HG03457 (cell line): ENCODE data around the gene HEMK1.

ENCODE experiments used
- ATAC-seq: cut with Tn5 transposase; IDR thresholded peaks from one replicate; pipeline ENCODE4 v1.9.1; 2021; ENCODE audit warnings: moderate number of reproducible peaks; ENCODE audit not compliant: unreplicated experiment

HEMK1 gene

DNA sequence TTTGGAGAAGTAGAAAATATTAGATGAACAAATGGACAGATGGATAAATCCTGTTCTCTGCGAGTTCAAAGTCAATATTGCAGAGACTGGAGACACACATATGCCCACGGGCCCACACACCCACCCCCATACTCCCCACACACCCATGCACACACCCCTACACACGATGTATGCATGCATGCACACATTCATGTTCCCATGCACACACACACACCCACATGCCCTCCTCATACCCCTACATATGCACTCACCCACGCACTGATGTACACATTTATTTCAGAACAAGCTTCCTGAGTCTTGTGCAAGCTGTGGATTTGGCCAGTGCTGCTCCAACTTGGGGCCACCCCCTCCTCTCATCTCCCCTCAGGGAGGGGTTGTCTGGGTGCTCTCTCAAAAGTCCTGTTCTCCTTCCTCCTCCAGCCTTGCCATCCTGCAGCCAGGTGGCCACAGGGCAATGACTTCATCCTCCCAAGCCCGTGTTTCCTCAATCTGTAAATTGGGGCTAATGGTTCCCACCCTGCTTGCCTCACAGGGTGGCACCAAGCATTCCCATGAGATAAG is 64.0 kb downstream of the HEMK1 start:
- ATAC-seq, result no peak

- no peak for ATAC-seq
Observed at GRCh38 chr3:50635066-50635465, 65.7 kb downstream of the HEMK1 start.

GRCh38 chr3:50637011-50637410 is 67.7 kb downstream of the HEMK1 start:
- no peak for ATAC-seq

DNA sequence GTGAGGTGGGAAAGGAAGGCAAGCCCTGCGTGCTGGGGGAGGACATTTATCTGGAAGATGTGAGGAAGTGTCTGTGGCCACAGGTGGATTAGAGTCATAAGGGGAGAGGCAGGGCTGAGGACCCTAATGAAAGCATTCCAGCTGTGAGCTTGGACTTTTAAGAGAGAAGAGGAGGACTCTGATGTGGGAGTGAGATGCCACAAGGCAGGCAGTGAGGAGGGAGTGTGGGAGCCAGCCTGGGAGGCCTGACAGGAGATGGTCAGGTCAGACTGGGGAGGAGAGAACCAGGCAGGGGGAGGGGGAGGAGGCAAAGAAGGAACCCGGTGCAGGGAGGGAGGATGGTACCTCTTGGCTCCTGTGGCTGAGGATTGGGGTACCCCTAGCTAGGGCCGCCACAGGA is 68.6 kb downstream of the HEMK1 start:
- no peak for ATAC-seq

DNA sequence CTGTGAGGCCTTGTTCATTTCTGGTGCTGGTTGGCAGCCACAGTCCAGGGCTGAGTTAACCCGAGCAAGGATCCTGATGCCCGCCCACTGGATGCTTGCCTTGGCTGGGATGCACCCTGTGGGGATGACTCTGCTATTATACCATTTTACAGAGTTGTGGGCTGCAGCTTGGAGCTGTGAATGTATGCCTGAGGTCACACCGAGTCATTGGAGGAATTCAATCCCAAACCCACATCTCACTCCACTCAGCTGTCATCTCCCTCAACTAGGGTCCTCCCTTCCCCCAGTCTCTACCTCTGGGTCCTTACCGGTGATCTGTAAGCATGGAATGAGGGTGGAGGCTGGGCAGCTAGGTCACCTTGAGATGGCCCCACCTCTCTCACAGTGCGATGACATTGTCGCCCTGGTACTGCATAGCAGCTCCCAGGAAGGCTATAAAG is 69.8 kb downstream of the HEMK1 start:
- ATAC-seq, result no peak

DNA sequence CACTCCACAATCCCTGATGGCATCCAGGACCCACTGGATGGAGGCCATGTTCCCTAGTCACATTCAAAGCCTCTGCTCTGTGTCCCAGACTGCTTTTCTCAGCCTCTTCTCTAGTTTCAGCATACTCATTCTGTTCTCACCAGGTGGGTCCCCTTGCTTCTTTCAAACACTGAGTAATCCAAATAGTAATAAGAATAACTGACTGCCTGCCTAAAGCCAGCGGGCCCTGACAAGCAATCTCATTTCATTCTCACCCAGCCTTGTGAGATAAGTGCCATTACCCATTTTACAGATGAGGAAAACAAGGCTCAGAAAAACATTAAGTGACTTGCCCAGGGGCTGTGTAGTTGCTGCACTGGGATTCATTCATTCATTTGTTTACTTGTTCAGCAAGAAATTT is 73.1 kb downstream of the HEMK1 start:
- ATAC-seq, result no peak

DNA sequence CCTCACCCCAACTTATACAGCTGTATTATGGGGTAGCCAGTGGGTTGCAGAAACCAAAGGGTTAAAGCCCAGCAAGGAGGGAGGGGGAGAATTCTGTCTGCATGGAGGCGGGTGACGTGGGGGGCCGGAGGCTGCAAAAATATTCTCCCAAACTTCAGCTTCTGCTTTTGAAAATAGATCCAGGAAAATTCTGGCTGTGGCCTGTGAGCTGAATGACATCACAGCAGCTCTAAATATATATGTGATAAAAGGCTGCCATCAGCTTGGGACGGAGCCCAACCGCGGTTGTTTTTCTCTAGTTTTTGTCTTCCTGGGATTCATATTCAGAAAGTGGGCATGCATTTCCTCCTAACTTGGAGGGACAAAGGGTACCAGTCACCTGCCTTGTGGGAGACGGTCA is 75.2 kb downstream of the HEMK1 start:
- no peak for ATAC-seq

DNA sequence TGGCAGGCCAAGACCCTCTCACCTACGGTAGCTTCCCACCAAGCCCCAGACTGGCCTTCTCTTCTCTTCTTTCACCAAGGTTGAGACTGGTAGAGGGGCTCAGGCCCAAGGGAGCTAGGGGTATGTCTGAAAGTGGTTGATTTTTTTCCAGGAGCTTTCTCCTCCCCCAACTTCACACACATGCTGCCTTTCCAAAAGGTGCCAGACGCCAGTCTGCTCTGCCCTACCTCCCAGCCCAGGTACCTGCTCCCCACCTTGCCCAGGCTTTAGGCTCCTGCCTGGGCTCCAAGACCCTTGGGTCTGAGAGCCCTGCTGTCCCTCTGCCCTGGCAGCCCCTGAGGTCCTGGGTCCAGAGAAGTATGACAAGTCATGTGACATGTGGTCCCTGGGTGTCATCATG is 76.1 kb downstream of the HEMK1 start:
- ATAC-seq, result no peak
